HepG2 (cell line): ENCODE results near the gene VWA1. TPM values are rescaled to one million over a fixed set of nuclear protein-coding genes. Genes with fewer than 3 reads are reported as not detected.

Experiments used
- AHR ChIP-seq: IDR thresholded peaks from 2 replicates; pipeline ENCODE4 v1.6.1; 2018; ENCODE audit warnings: missing genetic modification reagents, missing compliant biosample characterization
- ARHGAP35 ChIP-seq: sonication (generic); formaldehyde crosslinking; IDR thresholded peaks from 2 replicates; pipeline ENCODE4 v1.9.0; 2022; ENCODE audit warnings: mild to moderate bottlenecking, inconsistent platforms, moderate library complexity, missing genetic modification reagents, borderline replicate concordance
- FOXC1 ChIP-seq: sonication (generic); formaldehyde crosslinking; IDR thresholded peaks from 2 replicates; pipeline ENCODE4 v1.8.0; 2022; ENCODE audit warnings: mild to moderate bottlenecking, missing genetic modification reagents, borderline replicate concordance
- HHEX ChIP-seq: IDR thresholded peaks from 2 replicates; pipeline ENCODE4 v1.6.1; 2016; ENCODE audit warnings: control low read depth
- HMGXB3 ChIP-seq: sonication (generic); formaldehyde crosslinking; IDR thresholded peaks from 2 replicates; pipeline ENCODE4 v1.4.0; 2020; ENCODE audit warnings: missing genetic modification reagents, borderline replicate concordance
- IRF9 ChIP-seq: sonication (generic); formaldehyde crosslinking; IDR thresholded peaks from 2 replicates; pipeline ENCODE4 v1.8.0; 2022; ENCODE audit warnings: missing genetic modification reagents, mild to moderate bottlenecking, borderline replicate concordance
- POLR2AphosphoS5 ChIP-seq: IDR thresholded peaks from 2 replicates; pipeline ENCODE4 v1.6.1; 2012; ENCODE audit warnings: low read depth, low read length
- RNF2 ChIP-seq: fragments of 450-650 bp; conservative IDR thresholded peaks from 2 replicates; pipeline ENCODE4 v1.6.1; 2016; ENCODE audit warnings: low read depth
- SCMH1 ChIP-seq: sonication (generic); formaldehyde crosslinking; IDR thresholded peaks from 2 replicates; pipeline ENCODE4 v1.9.0; 2021; ENCODE audit warnings: missing genetic modification reagents, mild to moderate bottlenecking, borderline replicate concordance
- TARDBP ChIP-seq: sonication (generic); formaldehyde crosslinking; IDR thresholded peaks from 2 replicates; pipeline ENCODE4 v1.8.0; 2022; ENCODE audit warnings: mild to moderate bottlenecking, missing genetic modification reagents
- ZBTB2 ChIP-seq: sonication (generic); formaldehyde crosslinking; IDR thresholded peaks from 2 replicates; pipeline ENCODE4 v1.8.0; 2022; ENCODE audit warnings: low read depth, missing genetic modification reagents
- ZNF142 ChIP-seq: sonication (generic); formaldehyde crosslinking; IDR thresholded peaks from 2 replicates; pipeline ENCODE4 v1.4.0; 2020; ENCODE audit warnings: missing genetic modification reagents
- ZNF335 ChIP-seq: sonication (generic); formaldehyde crosslinking; IDR thresholded peaks from 2 replicates; pipeline ENCODE4 v1.4.0; 2020; ENCODE audit warnings: missing genetic modification reagents
- ZNF75D ChIP-seq: sonication (generic); formaldehyde crosslinking; IDR thresholded peaks from 2 replicates; pipeline ENCODE4 v1.8.1; 2023; ENCODE audit warnings: missing genetic modification reagents, mild to moderate bottlenecking, borderline replicate concordance
- ZNF772 ChIP-seq: sonication (generic); formaldehyde crosslinking; IDR thresholded peaks from 2 replicates; pipeline ENCODE4 v1.5.0; 2020; ENCODE audit warnings: mild to moderate bottlenecking, missing genetic modification reagents
- ZNF841 ChIP-seq: sonication (generic); formaldehyde crosslinking; IDR thresholded peaks from 2 replicates; pipeline ENCODE4 v1.8.1; 2023; ENCODE audit warnings: missing genetic modification reagents, borderline replicate concordance
- polyA plus RNA-seq, 8 experiments: library from polyadenylated mRNA; depleted of rRNA in 3 of 8; stranded (reverse) in 7 of 8; unstranded in 1 of 8; fragments of >200 nt; fragmentation: Illumina TruSeq in 4 of 8; extraction: Trizol in 4 of 8; gene quantifications; 2 replicates each; pipeline versions ENCODE4 v1.2.1 to v1.2.3, GENCODE V29; 2011 to 2016; ENCODE audit warnings: low read depth in 4 of 8, missing spikeins in 1 of 8, mixed read lengths in 1 of 8; ENCODE audit not compliant: insufficient read depth in 1 of 8
- total RNA-seq, 5 experiments: library from RNA; depleted of rRNA; stranded (reverse); fragments of >200 nt; fragmentation: Illumina TruSeq; extraction: Trizol; gene quantifications; 2 replicates each; pipeline ENCODE4 v1.2.3, GENCODE V29; 2016; ENCODE audit warnings: low read depth in 1 of 5

The VWA1 gene
- total and polyA plus RNA-seq, 2 of the 13 experiments (the other 11 are each of a cell fraction or from before 2014, with no cell fraction given): 40.9 to 57.5 TPM

- no peak for TF ChIP-seq ZNF142 (CRISPR knock-in tag)
- peak; percentile 73; the same call in 1 of the 2 replicates for TF ChIP-seq POLR2AphosphoS5
- peak; percentile 70; the same call in 1 of the 2 replicates for TF ChIP-seq IRF9
- TF ChIP-seq TARDBP: peak; percentile 78; the same call in 1 of the 2 replicates
- no peak for TF ChIP-seq ZNF335 (CRISPR knock-in tag)
- TF ChIP-seq ZNF772 (CRISPR knock-in tag): no peak
- no peak for TF ChIP-seq ZBTB2
- no peak for TF ChIP-seq ZNF75D
- TF ChIP-seq FOXC1 (CRISPR knock-in tag): no peak; the same call in 1 of the 2 replicates
- TF ChIP-seq SCMH1 (CRISPR knock-in tag): no peak
- TF ChIP-seq ZNF841: no peak
- peak; percentile 71; the same call in 1 of the 2 replicates for TF ChIP-seq AHR (CRISPR knock-in tag)
- TF ChIP-seq HMGXB3 (CRISPR knock-in tag): peak; percentile 19; the same call in 1 of the 2 replicates
- no peak for TF ChIP-seq HHEX (CRISPR knock-in tag)
- no peak for TF ChIP-seq RNF2
- TF ChIP-seq ARHGAP35 (CRISPR knock-in tag): no peak
Measured at GRCh38 chr1:1421147-1421906, 14.2 kb upstream of the VWA1 start, which contains the start of gene ANKRD65 (continued).
